Smooth muscle cell of the brain vasculature (primary cell): ENCODE results near the gene PGM1.
A peak's percentile ranks its signal among the peaks of the same experiment; 100 is the strongest.

Source experiments
- DNase-seq: peaks from one replicate; pipeline ENCODE4 v3.0.0-alpha.2; 2012; ENCODE audit warnings: low read depth, low spot score

The PGM1 gene

GRCh38 chr1:63601061-63601460 lies 7.8 kb downstream of the PGM1 start:
- DNase-seq = no peak

- no peak for DNase-seq
These were observed 8.3 kb downstream of the PGM1 start for GRCh38 chr1:63601463-63601862.

DNA sequence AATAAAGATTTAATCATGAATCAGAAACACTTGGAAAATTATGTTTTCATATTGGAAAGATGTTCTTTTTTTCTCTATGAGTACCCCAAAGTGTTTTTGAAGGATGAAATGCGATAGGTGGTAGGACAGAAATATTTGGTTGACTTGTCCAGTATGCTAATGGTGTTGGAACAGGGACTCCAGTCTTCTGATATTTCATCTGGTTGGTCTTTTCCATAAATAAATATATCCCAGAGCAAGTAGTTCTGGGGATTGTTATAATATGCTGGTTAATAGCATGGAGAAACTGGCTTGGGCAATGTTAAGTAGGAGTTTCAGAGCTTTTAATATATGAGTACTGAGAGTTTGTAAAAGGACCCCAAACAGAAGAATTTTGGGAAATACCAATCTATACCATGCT lies 8.7 kb downstream of the PGM1 start:
- DNase-seq = no peak

DNA sequence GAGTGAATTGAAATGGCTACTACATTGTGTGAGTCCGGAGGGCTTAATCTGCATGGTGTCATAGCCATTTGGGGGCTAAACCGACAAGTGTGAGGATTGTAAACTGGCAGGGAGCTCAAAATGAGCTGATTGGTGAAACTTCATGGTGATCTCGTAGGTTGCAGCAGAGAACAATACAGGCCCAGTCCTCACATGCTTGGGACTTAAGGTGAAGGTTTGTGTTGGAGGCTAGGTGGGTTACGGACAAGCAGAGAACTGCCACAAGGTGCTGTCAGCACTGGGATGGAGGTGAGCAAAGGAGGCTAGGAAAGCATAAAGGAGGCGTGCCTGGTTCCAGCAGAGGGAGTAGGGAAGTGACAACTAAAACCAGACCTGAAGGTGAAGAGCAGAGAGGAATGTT lies 9.4 kb downstream of the PGM1 start:
- DNase-seq = no peak

GRCh38 chr1:63603810-63604209 lies 10.6 kb downstream of the PGM1 start:
- DNase-seq = no peak

GRCh38 chr1:63607322-63607721 lies 14.1 kb downstream of the PGM1 start:
- no peak for DNase-seq

- DNase-seq = no peak
These were observed 18.0 kb downstream of the PGM1 start for GRCh38 chr1:63611231-63611630.

DNA sequence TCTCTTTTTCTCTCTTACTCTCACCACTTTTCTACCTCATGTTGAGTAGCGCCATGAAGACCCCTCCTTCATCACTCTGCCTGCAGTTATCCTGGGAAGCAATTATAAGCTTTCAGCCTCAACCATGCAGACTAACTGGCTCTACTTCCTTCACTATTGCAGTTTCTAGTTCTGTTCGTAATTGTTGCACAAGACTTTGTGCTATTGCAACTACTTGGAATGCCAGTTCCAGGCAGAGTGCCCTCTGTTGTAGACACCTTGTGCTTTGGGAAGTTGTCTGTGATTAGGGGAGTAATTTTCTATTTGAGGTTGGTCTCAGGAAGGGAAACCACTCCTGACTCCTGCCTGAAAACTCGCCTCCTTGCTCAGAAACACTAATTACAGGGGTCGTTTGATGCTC lies 19.4 kb downstream of the PGM1 start:
- no peak for DNase-seq

- DNase-seq = no peak
These were observed 19.8 kb downstream of the PGM1 start for GRCh38 chr1:63612971-63613370.

DNA sequence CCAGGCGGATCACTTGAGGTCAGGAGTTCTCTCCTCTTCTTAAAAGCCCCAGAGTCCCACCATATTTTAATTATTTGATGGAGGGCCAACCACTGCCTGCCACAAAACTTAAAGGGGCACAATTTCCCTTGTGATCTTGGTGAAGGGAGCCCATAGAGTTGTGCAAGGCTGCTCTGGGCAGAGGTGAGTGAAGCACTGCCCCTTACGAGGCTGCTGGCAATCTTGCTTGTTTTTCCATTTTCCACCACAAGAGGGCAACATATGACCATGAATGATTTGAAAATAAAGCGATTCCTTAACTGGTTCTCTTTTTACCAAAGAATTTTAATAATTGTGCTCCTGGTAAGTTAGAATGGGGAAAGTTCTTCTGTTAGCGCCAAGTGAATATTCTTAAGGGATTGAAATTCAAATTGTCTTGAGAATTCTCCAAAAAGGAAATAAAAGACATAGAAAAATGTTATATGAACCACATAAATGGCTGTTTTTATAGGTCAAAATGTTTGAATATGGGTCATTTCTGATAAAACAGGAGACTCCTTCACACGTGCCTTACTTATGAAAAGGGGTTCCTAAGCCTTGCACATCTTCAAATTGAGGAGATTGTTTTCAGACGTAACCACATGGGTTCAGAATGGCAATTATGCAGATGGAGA lies 22.7 kb downstream of the PGM1 start:
- peak; percentile 57 for DNase-seq

DNA sequence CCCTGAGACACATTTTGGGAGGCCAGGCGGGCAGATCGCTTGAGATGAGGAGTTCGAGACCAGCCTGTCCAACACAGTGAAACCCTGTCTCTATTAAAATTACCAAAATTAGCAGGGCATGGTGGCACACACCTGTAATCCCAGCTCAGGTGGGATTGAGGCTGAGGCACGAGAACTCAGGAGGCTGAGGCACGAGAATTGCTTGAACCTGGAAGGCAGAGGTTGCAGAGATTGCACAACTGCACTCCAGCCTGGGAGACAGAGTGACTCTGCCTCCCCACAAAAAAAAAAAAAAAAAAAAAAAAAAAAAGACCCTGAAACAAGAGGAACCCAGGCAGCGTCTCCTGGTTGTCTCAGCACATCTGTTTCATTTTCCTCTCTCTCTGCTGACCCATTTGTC lies 24.2 kb downstream of the PGM1 start:
- DNase-seq = no peak

DNA sequence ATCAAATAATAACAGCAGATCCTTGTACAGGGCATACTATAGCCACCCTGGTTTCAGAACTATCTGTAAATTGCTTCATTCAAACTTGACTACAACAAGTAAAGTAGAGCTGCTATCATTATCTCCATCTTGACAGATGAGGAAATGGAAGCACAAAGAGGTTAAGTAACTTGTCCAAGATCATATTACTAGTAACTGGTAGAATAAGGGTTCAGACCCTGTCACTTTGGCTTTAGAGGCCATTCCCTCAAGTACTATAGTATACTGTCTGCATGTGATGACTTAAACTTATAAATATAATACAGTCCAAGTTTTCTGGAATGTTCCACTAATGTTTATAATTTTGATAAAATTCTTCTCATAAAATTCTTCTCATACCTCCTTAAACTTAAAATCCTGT lies 24.8 kb downstream of the PGM1 start:
- no peak for DNase-seq

DNA sequence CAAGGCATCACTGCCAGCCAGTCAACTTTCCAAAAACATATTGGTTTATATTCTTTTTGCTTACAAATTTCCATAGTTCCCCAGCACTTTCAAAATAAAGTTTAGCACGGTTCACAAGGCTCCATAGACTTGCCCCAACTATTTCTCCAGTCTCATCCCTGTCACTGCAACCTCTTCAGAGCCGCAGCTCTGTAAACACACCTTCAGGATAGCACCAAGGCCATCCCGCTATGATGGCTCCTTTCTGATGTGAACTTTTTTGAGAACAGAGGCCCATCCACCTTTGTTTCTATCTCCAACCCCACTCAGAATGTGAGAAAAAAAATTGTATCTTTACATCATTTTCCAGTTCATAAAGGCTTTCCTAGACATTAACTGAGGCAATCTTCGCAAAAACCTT lies 26.3 kb downstream of the PGM1 start:
- no peak for DNase-seq

GRCh38 chr1:63620671-63621070 lies 27.5 kb downstream of the PGM1 start:
- no peak for DNase-seq

DNA sequence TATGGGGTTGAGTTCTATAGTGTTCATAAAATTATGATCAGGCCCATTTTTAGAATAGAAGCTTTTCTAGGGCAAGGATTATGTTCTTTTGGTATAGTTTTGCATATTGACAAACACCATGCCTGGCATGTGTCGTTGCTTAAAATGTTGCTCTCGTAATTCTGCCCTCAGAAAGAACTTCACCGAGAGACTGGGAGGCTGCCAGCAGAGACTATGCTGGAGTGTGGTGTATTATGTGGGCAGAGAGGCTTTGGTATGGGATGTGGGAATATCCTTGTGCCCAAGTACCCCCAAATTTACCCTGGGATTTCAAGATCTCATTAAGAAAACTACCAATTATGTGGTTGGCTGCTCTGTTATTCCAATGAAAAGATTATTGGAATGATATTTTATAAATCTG lies 27.9 kb downstream of the PGM1 start:
- no peak for DNase-seq

DNA sequence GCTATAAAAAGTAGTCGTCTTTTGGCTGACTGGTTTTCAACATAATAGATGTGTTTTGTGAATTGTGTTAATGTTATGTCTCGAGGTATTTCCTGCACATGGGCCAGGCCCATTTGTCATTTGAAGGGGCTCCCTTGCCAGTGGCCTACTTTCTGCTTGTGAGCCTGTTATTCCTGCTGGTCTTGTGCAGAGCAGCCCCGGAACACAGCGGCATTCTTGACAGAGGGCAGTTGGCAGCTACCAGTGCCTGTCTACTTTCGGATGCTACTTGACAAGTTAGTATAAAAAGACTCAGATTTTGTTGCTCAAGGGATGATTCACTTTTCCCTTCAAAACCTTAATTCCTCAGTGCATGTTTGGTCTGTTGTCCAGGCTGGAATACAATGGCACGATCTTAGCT lies 28.5 kb downstream of the PGM1 start:
- DNase-seq = no peak

- no peak for DNase-seq
These were observed 29.8 kb downstream of the PGM1 start for GRCh38 chr1:63622849-63623566.

DNA sequence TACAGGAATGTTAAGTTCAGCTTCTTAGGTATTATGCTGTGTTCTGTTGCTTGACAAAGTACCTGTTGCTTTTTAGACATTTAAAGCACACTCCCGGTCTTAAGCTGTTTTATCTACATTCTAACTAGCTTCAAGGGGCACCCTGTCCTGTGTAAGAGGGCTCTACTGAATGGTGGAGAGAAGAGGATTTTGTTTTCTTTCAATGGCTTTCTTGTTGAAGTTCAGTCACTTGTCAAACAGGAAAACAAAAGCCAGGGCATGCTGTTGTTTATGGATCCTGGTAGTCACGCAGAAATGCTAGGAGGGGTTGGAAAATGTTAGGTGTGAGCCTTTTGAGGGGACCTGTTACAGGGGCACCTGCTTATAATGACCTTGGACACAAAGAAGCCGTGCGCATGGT lies 30.7 kb downstream of the PGM1 start:
- no peak for DNase-seq

- no peak for DNase-seq
These were observed 31.7 kb downstream of the PGM1 start for GRCh38 chr1:63624911-63625310.

DNA sequence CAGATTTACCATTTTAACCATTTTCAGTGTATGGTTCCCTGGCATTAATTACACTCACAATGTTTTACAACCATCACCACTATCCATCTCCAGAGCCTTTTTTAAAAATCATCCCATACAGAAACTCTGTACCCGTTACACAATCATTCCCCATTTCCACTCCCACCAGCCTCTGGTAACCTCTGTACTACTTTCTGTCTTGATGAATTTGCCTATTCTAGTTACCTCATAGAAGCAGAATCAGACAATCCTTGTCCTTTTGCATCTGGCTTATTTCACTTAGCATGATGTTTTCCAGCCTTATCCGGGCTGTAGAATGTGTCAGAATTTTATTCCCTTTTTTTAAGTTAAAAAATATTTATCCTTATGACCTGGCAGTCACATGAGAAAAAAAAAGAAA lies 33.0 kb downstream of the PGM1 start:
- no peak for DNase-seq

DNA sequence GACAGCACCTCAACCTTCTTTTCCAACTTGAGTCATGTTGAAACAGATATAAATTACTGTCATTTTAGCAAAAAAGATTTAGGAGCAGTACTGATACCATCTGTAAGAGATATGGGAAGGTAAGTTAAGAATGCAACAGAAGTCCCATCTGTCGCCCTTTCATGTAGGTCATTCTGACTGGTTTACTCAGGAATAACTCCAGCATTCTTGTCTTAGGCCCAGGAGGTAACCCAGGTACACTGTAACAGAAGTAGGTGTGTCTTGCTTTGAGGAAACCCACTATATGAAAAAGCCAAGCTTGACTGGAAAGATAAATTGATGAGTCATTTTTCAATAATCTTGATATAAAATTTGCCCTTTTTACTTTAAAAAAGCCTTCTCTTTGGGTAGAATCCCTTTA lies 35.4 kb downstream of the PGM1 start:
- no peak for DNase-seq

DNA sequence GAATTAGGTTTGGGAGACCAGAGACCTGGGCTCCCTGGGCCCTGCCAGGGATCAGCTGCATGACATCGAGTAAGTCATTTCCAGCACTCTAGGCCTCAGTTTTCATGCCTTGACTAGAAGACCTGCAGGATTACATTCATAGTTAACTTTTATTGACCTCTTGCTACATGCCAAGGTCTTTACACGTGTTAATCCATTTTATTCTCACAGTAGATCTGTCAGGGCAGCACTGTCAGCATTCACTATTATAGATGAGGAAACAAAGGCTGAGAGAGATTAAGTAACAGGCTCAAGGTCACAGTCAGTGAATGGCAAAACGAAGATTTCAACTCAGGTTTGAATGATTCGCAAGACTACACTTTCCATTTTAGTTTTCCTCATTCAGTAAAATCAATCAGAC lies 37.0 kb downstream of the PGM1 start:
- DNase-seq = no peak

DNA sequence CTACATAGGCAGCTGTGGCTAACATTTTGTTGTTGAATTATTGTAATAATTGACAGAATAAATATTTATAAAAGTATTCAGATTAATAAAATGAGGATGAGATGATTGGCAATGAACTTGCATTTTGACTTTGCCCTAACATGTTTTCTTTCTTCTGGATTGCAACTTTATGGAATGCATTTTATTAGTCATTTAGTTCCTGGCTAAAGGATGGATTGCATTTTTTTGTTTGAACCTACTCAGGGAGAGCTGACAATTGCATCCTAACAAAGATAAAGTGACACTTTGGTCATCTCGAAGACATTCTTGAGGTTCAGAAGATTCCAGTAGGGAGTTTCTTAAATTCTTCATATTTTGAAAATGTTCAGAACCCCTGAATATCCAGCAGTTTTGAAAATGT lies 37.5 kb downstream of the PGM1 start:
- DNase-seq = no peak

- no peak for DNase-seq
These were observed 38.9 kb downstream of the PGM1 start for GRCh38 chr1:63632110-63632509.
